SK-N-SH (cell line): ENCODE data around the gene CNTNAP2. TPM values are rescaled to one million over a fixed set of nuclear protein-coding genes. Genes with fewer than 3 reads are reported as not detected.

Experiments
- CTCF ChIA-PET: fragments of 300-600, 350-600 bp; formaldehyde crosslinking; extraction: SDS; loops from one replicate; lab custom pipeline; 2021; lab: Yijun Ruan, JAX
- POLR2A ChIA-PET: fragments of 350-600 bp; sonication (Branson Sonifier 250); formaldehyde crosslinking; extraction: SDS; loops from one replicate; lab custom pipeline; 2020; ENCODE audit warnings: antibody characterized with exemption, inconsistent platforms; lab: Yijun Ruan, JAX
- DNase-seq: peaks from one replicate; pipeline ENCODE4 v3.0.0; 2012
- H2AFZ ChIP-seq: fragments of 200-600 bp; sonication (generic); 2 replicates; pipeline ENCODE4 v1.8.1; 2016; ENCODE audit warnings: antibody characterized with exemption, mild to moderate bottlenecking, low read depth
- H3F3A ChIP-seq: fragments of 200-600 bp; sonication (generic); replicated peaks from 2 replicates; pipeline ENCODE3; 2016; ENCODE audit warnings: antibody characterized with exemption, mild to moderate bottlenecking; ENCODE audit not compliant: insufficient read depth
- H3K27ac ChIP-seq, 2 experiments: fragments of 200-500 bp in 1 of 2; fragments of 200-600 bp in 1 of 2; sonication (Bioruptor generic) in 1 of 2; sonication (generic), shearing (Covaris generic) in 1 of 2; 2 replicates each; pipeline versions ENCODE4 v1.5.1 to v1.6.1; 2014 to 2016; ENCODE audit warnings: low read depth in 2 of 2, inconsistent platforms in 1 of 2, low read length in 1 of 2, mild to moderate bottlenecking in 1 of 2, mixed read lengths in 1 of 2
- H3K27me3 ChIP-seq: fragments of 200-600 bp; sonication (generic), shearing (Covaris generic); 2 replicates; pipeline ENCODE4 v1.6.1; 2016; ENCODE audit warnings: mixed run types; ENCODE audit not compliant: insufficient read depth
- H3K36me3 ChIP-seq, 2 experiments: fragments of 200-500 bp in 1 of 2; fragments of 200-600 bp in 1 of 2; sonication (Bioruptor generic) in 1 of 2; sonication (generic) in 1 of 2; replicated peaks in 1 of 2; 2 replicates each; pipeline versions ENCODE3 to v1.5.1; 2014 to 2016; ENCODE audit warnings: low read length in 1 of 2, mild to moderate bottlenecking in 1 of 2; ENCODE audit not compliant: insufficient read depth in 2 of 2, control insufficient read depth in 1 of 2
- H3K4me1 ChIP-seq, 2 experiments: fragments of 200-500 bp in 1 of 2; fragments of 200-600 bp in 1 of 2; sonication (Bioruptor generic) in 1 of 2; sonication (generic), shearing (Covaris generic) in 1 of 2; 2 replicates each; pipeline versions ENCODE4 v1.5.1 to v1.6.1; 2014 to 2016; ENCODE audit warnings: low read depth in 1 of 2, low read length in 1 of 2, mixed run types in 1 of 2; ENCODE audit not compliant: insufficient read depth in 2 of 2, control insufficient read depth in 1 of 2
- H3K4me2 ChIP-seq: fragments of 200-600 bp; sonication (generic), shearing (Covaris generic); 2 replicates; pipeline ENCODE4 v1.6.1; 2017; ENCODE audit warnings: mixed run types
- H3K4me3 ChIP-seq, 2 experiments: fragments of 200-500 bp in 1 of 2; fragments of 200-600 bp in 1 of 2; sonication (Bioruptor generic) in 1 of 2; sonication (generic), shearing (Covaris generic) in 1 of 2; 2 replicates each; pipeline versions ENCODE4 v1.5.1 to v1.8.1; 2014 to 2016; ENCODE audit warnings: low read depth in 2 of 2, inconsistent platforms in 1 of 2, low read length in 1 of 2, mild to moderate bottlenecking in 1 of 2, mixed read lengths in 1 of 2, moderate library complexity in 1 of 2
- H3K79me2 ChIP-seq: fragments of 200-600 bp; sonication (generic); 2 replicates; pipeline ENCODE4 v1.8.1; 2017; ENCODE audit warnings: mild to moderate bottlenecking; ENCODE audit not compliant: insufficient read depth
- H3K9ac ChIP-seq: fragments of 200-600 bp; sonication (generic); 2 replicates; pipeline ENCODE4 v1.6.1; 2017; ENCODE audit warnings: mixed run types
- H3K9me2 ChIP-seq: fragments of 200-600 bp; sonication (generic); 2 replicates; pipeline ENCODE4 v1.6.1; 2017; ENCODE audit warnings: mixed run types
- H3K9me3 ChIP-seq: fragments of 200-600 bp; sonication (generic); 2 replicates; pipeline ENCODE4 v1.6.1; 2017; ENCODE audit warnings: mixed run types, mild to moderate bottlenecking, moderate library complexity
- H4K20me1 ChIP-seq: fragments of 200-600 bp; sonication (generic); 2 replicates; pipeline ENCODE4 v1.6.1; 2017; ENCODE audit warnings: mild to moderate bottlenecking, mixed run types; ENCODE audit not compliant: insufficient read depth
- CTCF ChIP-seq: fragments of 200-600 bp; sonication (generic); IDR thresholded peaks from 2 replicates; pipeline ENCODE4 v1.6.1; 2017; ENCODE audit warnings: antibody characterized with exemption, mild to moderate bottlenecking, moderate library complexity
- EP300 ChIP-seq, 2 experiments: IDR thresholded peaks; 2 replicates each; pipeline versions ENCODE4 v1.4.0 to v1.6.1; 2012; ENCODE audit warnings: borderline replicate concordance in 1 of 2, low read depth in 1 of 2, low read length in 1 of 2
- FOXM1 ChIP-seq: IDR thresholded peaks from 2 replicates; pipeline ENCODE4 v1.4.0; 2012; ENCODE audit warnings: low read depth, mild to moderate bottlenecking
- GABPA ChIP-seq: IDR thresholded peaks from 2 replicates; pipeline ENCODE4 v1.4.0; 2012; ENCODE audit warnings: low read depth, mild to moderate bottlenecking
- GATA2 ChIP-seq: sonication (generic); formaldehyde crosslinking; IDR thresholded peaks from 2 replicates; pipeline ENCODE4 v1.5.0; 2020; ENCODE audit warnings: mild to moderate bottlenecking, missing genetic modification reagents
- IRF3 ChIP-seq: fragments of 150-350 bp; IDR thresholded peaks from 2 replicates; pipeline ENCODE4 v1.6.1; 2016; ENCODE audit warnings: mild to moderate bottlenecking, low read depth, low read length
- JUND ChIP-seq: IDR thresholded peaks from 2 replicates; pipeline ENCODE4 v1.4.0; 2012
- MEF2A ChIP-seq: IDR thresholded peaks from 2 replicates; pipeline ENCODE4 v1.4.0; 2012; ENCODE audit warnings: low read depth, borderline replicate concordance
- MXI1 ChIP-seq: IDR thresholded peaks from 2 replicates; pipeline ENCODE4 v1.6.1; 2012; ENCODE audit warnings: mild to moderate bottlenecking, low read depth, low read length, improper control_type of control experiment
- NFIC ChIP-seq: IDR thresholded peaks from 2 replicates; pipeline ENCODE4 v1.4.0; 2012; ENCODE audit warnings: borderline replicate concordance
- NRF1 ChIP-seq: IDR thresholded peaks from 2 replicates; pipeline ENCODE4 v1.6.1; 2012; ENCODE audit warnings: low read depth, mild to moderate bottlenecking, low read length
- POLR2AphosphoS5 ChIP-seq: IDR thresholded peaks from 2 replicates; pipeline ENCODE4 v1.6.1; 2012; ENCODE audit warnings: low read depth, low read length
- RAD21 ChIP-seq: IDR thresholded peaks from 2 replicates; pipeline ENCODE4 v1.6.1; 2012; ENCODE audit warnings: mild to moderate bottlenecking, low read length
- RFX5 ChIP-seq: IDR thresholded peaks from 2 replicates; pipeline ENCODE4 v1.6.1; 2012; ENCODE audit warnings: mild to moderate bottlenecking, improper control_type of control experiment, low read length
- SMC3 ChIP-seq: IDR thresholded peaks from 2 replicates; pipeline ENCODE4 v1.6.1; 2012; ENCODE audit warnings: low read depth, low read length, improper control_type of control experiment
- TCF12 ChIP-seq: IDR thresholded peaks from 2 replicates; pipeline ENCODE4 v1.4.0; 2012
- USF1 ChIP-seq: IDR thresholded peaks from 2 replicates; pipeline ENCODE4 v1.4.0; 2012; ENCODE audit warnings: low read depth, borderline replicate concordance
- WGBS: methylation state at CpG from one replicate; pipeline ENCODE4 v1.1.6; 2017; ENCODE audit warnings: low lambda C conversion rate; 5-methylcytosine and 5-hydroxymethylcytosine counted together
- polyA plus RNA-seq, 3 experiments: library from polyadenylated mRNA; depleted of rRNA; stranded (reverse); fragments of >200 nt; gene quantifications; 2 replicates each; pipeline ENCODE4 v1.2.3, GENCODE V29; 2012

Gene CNTNAP2
- polyA plus RNA-seq, 1 of the 3 experiments (the other 2 are of a cell fraction): 3.4 TPM

GRCh38 chr7:147207988-147208387 lies 1091.4 kb downstream of the CNTNAP2 start:
- Histone ChIP-seq H3K9me3 (no peaks in the 10 kb centered on the region), H3K4me1 (no peaks in the 10 kb centered on the region), H3F3A (no peaks in the 10 kb centered on the region), H2AFZ (no peak overlapping the region), H3K27ac (no peak overlapping the region), H3K4me3 (no peak overlapping the region), H3K36me3 (no peaks in the 10 kb centered on the region), H3K4me2 (no peak overlapping the region), H3K79me2 (no peaks in the 10 kb centered on the region), H4K20me1 (no peaks in the 10 kb centered on the region), H3K9me2 (no peaks in the 10 kb centered on the region), H3K9ac (no peak overlapping the region), H3K27me3 (no peaks in the 10 kb centered on the region)
- WGBS: 76% methylated on average over 1 of the region's 1 CpG
- ChIA-PET CTCF (no interaction called here), POLR2A (no interaction called here)
- no peak for DNase-seq
- no peak for TF ChIP-seq CTCF

GRCh38 chr7:147231275-147231674 lies 1114.7 kb downstream of the CNTNAP2 start:
- H3K4me2 ChIP-seq: no peak overlapping the region
- H3K4me3 ChIP-seq: no peak overlapping the region
- WGBS: 44% methylated on average over 2 of the region's 2 CpGs
- no peaks in the 10 kb centered on the region for H3K4me1 ChIP-seq
- ChIA-PET POLR2A (no interaction called here), CTCF (no interaction called here)
- no peak overlapping the region for H2AFZ ChIP-seq
- H4K20me1 ChIP-seq: no peaks in the 10 kb centered on the region
- no peaks in the 10 kb centered on the region for H3K27me3 ChIP-seq
- no peak overlapping the region for H3K27ac ChIP-seq
- no peaks in the 10 kb centered on the region for H3K9me3 ChIP-seq
- H3K36me3 ChIP-seq: no peaks in the 10 kb centered on the region
- no peaks in the 10 kb centered on the region for H3K9me2 ChIP-seq
- H3K79me2 ChIP-seq: no peaks in the 10 kb centered on the region
- TF ChIP-seq RFX5 (no peak), EP300 (IDR thresholded peaks at IDR 0.05; ENCODE audit: borderline replicate concordance in 1 of 2, low read depth in 1 of 2, low read length in 1 of 2) (no peak), MEF2A (no peak), POLR2AphosphoS5 (no peak), GABPA (no peak), MXI1 (no peak), JUND (no peak), SMC3 (no peak), RAD21 (no peak), NRF1 (no peak)
- no peaks in the 10 kb centered on the region for H3F3A ChIP-seq
- no peak overlapping the region for H3K9ac ChIP-seq
- DNase-seq: no peak

GRCh38 chr7:147235645-147236382 lies 1119.2 kb downstream of the CNTNAP2 start:
- no peaks in the 10 kb centered on the region for H3K79me2 ChIP-seq
- H3K36me3 ChIP-seq: no peaks in the 10 kb centered on the region
- ChIA-PET CTCF (no interaction called here), POLR2A (no interaction called here)
- 72% methylated on average over 5 of the region's 5 CpGs for WGBS
- no peak overlapping the region for H3K4me2 ChIP-seq
- H3K9me3 ChIP-seq: no peaks in the 10 kb centered on the region
- no peaks in the 10 kb centered on the region for H3K9me2 ChIP-seq
- H3F3A ChIP-seq: no peaks in the 10 kb centered on the region
- no peaks in the 10 kb centered on the region for H3K4me1 ChIP-seq
- no peaks in the 10 kb centered on the region for H3K27me3 ChIP-seq
- H3K4me3 ChIP-seq: no peak overlapping the region
- no peak overlapping the region for H3K9ac ChIP-seq
- no peak overlapping the region for H2AFZ ChIP-seq
- H3K27ac ChIP-seq: no peak overlapping the region
- H4K20me1 ChIP-seq: no peaks in the 10 kb centered on the region
- DNase-seq: no peak
- TF ChIP-seq NRF1 (no peak), GATA2 (CRISPR knock-in tag) (no peak), IRF3 (no peak), USF1 (no peak), NFIC (no peak), RFX5 (no peak), TCF12 (no peak), FOXM1 (no peak), JUND (no peak), CTCF (no peak)
